ENCODE measurements around the gene ELFN1. TPM values are rescaled to one million over a fixed set of nuclear protein-coding genes. Genes with fewer than 3 reads are reported as not detected.

ELFN1 gene
- total RNA-seq, 4 donors from 2014 or later, result 1.4 to 2.5 (median 1.9) TPM

DNA sequence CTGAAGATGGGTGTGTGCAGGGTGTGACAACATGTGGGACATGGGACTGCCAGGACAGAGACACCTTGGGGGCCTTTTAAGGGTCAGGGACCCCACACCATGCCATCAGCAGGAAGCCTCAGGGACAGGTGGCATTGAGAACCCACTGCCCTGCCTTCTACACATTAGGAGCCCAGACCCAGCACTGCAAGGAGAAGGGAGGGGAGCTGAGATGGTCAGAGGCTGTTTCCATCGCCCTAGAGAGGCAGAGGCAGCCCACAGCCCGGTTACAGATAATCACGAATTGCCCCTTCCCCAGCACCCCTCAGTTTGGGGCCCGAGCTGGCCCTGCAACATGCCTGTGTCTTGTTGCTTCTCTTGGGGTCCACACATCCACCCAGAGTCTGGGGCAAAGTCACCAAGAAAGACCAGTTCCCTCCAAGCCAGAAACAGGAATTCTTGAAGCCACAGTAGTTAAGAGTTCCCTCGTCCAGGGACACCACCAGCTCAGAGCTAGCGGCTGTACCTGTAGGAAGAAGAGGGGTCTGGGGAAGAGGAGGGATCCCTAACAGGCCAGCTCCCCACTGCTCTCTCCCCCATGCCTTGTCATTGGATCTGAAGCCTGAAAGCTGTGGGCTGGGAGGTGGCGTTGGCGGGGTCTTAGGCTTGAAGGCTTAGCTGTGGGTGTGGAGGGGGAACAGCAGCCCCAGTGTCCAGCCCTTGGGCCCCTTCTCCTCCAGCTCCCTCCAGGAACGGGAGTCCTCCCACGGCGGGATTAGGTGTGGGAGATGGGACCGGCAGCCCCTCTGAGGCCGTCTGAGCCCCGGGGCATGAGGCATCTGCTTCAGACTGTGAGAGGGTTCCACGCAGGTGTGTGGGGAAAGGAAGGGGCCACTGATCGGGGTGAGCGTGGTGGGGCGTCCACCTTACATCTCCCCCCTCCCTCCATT, 44.8 kb upstream of the ELFN1 start:
- Histone ChIP-seq H3K4me1 (no peaks in the 10 kb centered on the region), H3K36me3 (no peaks in the 10 kb centered on the region), H3K27me3 (peaks cover 14% of the 10 kb centered on the region), H3K4me3 (no peak overlapping the region), H3K9me3 (no peaks in the 10 kb centered on the region), H3K27ac (no peak overlapping the region)
- TF ChIP-seq POLR2AphosphoS5 (IDR thresholded peaks at IDR 0.05) (no peak), EP300 (IDR thresholded peaks at IDR 0.05) (no peak), POLR2A (IDR thresholded peaks at IDR 0.05) (no peak)
- TF ChIP-seq, protein P1, sequence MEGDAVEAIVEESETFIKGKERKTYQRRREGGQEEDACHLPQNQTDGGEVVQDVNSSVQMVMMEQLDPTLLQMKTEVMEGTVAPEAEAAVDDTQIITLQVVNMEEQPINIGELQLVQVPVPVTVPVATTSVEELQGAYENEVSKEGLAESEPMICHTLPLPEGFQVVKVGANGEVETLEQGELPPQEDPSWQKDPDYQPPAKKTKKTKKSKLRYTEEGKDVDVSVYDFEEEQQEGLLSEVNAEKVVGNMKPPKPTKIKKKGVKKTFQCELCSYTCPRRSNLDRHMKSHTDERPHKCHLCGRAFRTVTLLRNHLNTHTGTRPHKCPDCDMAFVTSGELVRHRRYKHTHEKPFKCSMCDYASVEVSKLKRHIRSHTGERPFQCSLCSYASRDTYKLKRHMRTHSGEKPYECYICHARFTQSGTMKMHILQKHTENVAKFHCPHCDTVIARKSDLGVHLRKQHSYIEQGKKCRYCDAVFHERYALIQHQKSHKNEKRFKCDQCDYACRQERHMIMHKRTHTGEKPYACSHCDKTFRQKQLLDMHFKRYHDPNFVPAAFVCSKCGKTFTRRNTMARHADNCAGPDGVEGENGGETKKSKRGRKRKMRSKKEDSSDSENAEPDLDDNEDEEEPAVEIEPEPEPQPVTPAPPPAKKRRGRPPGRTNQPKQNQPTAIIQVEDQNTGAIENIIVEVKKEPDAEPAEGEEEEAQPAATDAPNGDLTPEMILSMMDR (IDR thresholded peaks at IDR 0.05), result no peak
- 79% methylated on average over 16 of the region's 18 CpGs for WGBS
- DNase-seq (ENCODE audit: low spot score in 2 of 2), result no peak

GRCh38 chr7:1626769-1627168, 43.3 kb upstream of the ELFN1 start:
- no peaks in the 10 kb centered on the region for H3K9me3 ChIP-seq
- peaks cover 17% of the 10 kb centered on the region for H3K27me3 ChIP-seq
- no peaks in the 10 kb centered on the region for H3K4me1 ChIP-seq
- 90% methylated on average over 1 of the region's 1 CpG for WGBS
- TF ChIP-seq, protein P1 (IDR thresholded peaks at IDR 0.05), result no peak
- TF ChIP-seq POLR2AphosphoS5 (IDR thresholded peaks at IDR 0.05), result no peak
- no peak for TF ChIP-seq POLR2A (IDR thresholded peaks at IDR 0.05)
- TF ChIP-seq EP300 (IDR thresholded peaks at IDR 0.05), result no peak
- H3K4me3 ChIP-seq, result no peak overlapping the region
- no peaks in the 10 kb centered on the region for H3K36me3 ChIP-seq
- no peak overlapping the region for H3K27ac ChIP-seq
- DNase-seq (ENCODE audit: low spot score in 2 of 2), result no peak

- WGBS, result 83% methylated on average over 3 of the region's 3 CpGs
- Histone ChIP-seq H3K27ac (no peak overlapping the region), H3K4me1 (no peaks in the 10 kb centered on the region), H3K36me3 (no peaks in the 10 kb centered on the region), H3K4me3 (no peak overlapping the region), H3K27me3 (peaks cover 38% of the 10 kb centered on the region), H3K9me3 (peaks cover 6% of the 10 kb centered on the region)
- no peak for TF ChIP-seq POLR2AphosphoS5 (IDR thresholded peaks at IDR 0.05)
- TF ChIP-seq EP300 (IDR thresholded peaks at IDR 0.05), result no peak
- TF ChIP-seq POLR2A (IDR thresholded peaks at IDR 0.05), result no peak
- TF ChIP-seq, protein P1 (IDR thresholded peaks at IDR 0.05), result no peak
- DNase-seq (ENCODE audit: low spot score in 2 of 2), result no peak
Measured at GRCh38 chr7:1630700-1631336, 39.3 kb upstream of the ELFN1 start.

- Histone ChIP-seq H3K9me3 (peaks cover 6% of the 10 kb centered on the region), H3K4me1 (no peaks in the 10 kb centered on the region), H3K27ac (no peak overlapping the region), H3K27me3 (peaks cover 38% of the 10 kb centered on the region), H3K36me3 (no peaks in the 10 kb centered on the region), H3K4me3 (no peak overlapping the region)
- DNase-seq (ENCODE audit: low spot score in 2 of 2), result no peak
- no peak for TF ChIP-seq EP300 (IDR thresholded peaks at IDR 0.05)
- TF ChIP-seq, protein P1 (IDR thresholded peaks at IDR 0.05), result no peak
- no peak for TF ChIP-seq POLR2AphosphoS5 (IDR thresholded peaks at IDR 0.05)
- 82% methylated on average over 3 of the region's 5 CpGs for WGBS
Measured at GRCh38 chr7:1631678-1632077, 38.4 kb upstream of the ELFN1 start.

- Histone ChIP-seq H3K27me3 (peaks cover 38% of the 10 kb centered on the region), H3K27ac (no peak overlapping the region), H3K4me3 (no peak overlapping the region), H3K4me1 (no peaks in the 10 kb centered on the region), H3K36me3 (no peaks in the 10 kb centered on the region), H3K9me3 (peaks cover 10% of the 10 kb centered on the region)
- 70% methylated on average over 7 of the region's 7 CpGs for WGBS
- TF ChIP-seq EP300 (IDR thresholded peaks at IDR 0.05) (no peak), POLR2AphosphoS5 (IDR thresholded peaks at IDR 0.05) (no peak), POLR2A (IDR thresholded peaks at IDR 0.05) (no peak)
- TF ChIP-seq, protein P1 (IDR thresholded peaks at IDR 0.05), result no peak
- no peak for DNase-seq (ENCODE audit: low spot score in 2 of 2)
Measured at GRCh38 chr7:1632506-1632905, 37.6 kb upstream of the ELFN1 start.
